Measurements from ENCODE around the gene XXYLT1.

GRCh38 chr3:195184716-195185421 lies 86.1 kb downstream of the XXYLT1 start:
- TF ChIP-seq CREB1 (IDR thresholded peaks at IDR 0.05) (no peak), BRCA1 (IDR thresholded peaks at IDR 0.05; ENCODE audit: low read depth, low read length) (no peak), CTCF (IDR thresholded peaks at IDR 0.05; ENCODE audit: control extremely low read depth in 1 of 3, insufficient read depth in 1 of 3, low read depth in 1 of 3, low read length in 3 of 3) (no peak), ATF3 (IDR thresholded peaks at IDR 0.05; ENCODE audit: insufficient read depth, low read depth, low read length) (no peak), RXRA (IDR thresholded peaks at IDR 0.05; ENCODE audit: insufficient read depth, low read depth, low read length) (no peak), CEBPB (IDR thresholded peaks at IDR 0.05; ENCODE audit: low read depth, low read length) (no peak), HDAC2 (IDR thresholded peaks at IDR 0.05; ENCODE audit: borderline replicate concordance in 1 of 2, low read depth in 2 of 2, low read length in 2 of 2) (no peak), POLR2AphosphoS5 (IDR thresholded peaks at IDR 0.05; ENCODE audit: low read depth, low read length) (no peak)
